ENCODE data around the gene PGAP3. TPM values are rescaled to one million over a fixed set of nuclear protein-coding genes. Genes with fewer than 3 reads are reported as not detected.
A peak's percentile ranks its signal among the peaks of the same experiment; 100 is the strongest.
"Not testable (repeated sequence)": the region's sequence is repeated elsewhere in the genome, so short reads cannot be mapped to it uniquely, and the experiment has no call there.

Gene PGAP3
- total RNA-seq, 1 experiment from 2014 or later, result 5.9 TPM

DNA sequence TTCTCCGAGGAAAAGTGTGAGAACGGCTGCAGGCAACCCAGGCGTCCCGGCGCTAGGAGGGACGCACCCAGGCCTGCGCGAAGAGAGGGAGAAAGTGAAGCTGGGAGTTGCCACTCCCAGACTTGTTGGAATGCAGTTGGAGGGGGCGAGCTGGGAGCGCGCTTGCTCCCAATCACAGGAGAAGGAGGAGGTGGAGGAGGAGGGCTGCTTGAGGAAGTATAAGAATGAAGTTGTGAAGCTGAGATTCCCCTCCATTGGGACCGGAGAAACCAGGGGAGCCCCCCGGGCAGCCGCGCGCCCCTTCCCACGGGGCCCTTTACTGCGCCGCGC is 11.9 kb upstream of the PGAP3 start, which contains the start of gene ERBB2:
ERBB2 (plus strand) TSS at position 247 of the 330 bp plus-strand sequence. CDS start 175 bp downstream, outside the sequence.
- H3K27me3 ChIP-seq (ENCODE audit: low read length), result no peaks in the 10 kb centered on the region
- H3K4me2 ChIP-seq (ENCODE audit: low read length), result peak within 1 kb of the TSS; percentile 84
- TF ChIP-seq EZH2 (IDR thresholded peaks at IDR 0.05; ENCODE audit: low read length, unreplicated experiment), result no peak
- TF ChIP-seq, protein P1, sequence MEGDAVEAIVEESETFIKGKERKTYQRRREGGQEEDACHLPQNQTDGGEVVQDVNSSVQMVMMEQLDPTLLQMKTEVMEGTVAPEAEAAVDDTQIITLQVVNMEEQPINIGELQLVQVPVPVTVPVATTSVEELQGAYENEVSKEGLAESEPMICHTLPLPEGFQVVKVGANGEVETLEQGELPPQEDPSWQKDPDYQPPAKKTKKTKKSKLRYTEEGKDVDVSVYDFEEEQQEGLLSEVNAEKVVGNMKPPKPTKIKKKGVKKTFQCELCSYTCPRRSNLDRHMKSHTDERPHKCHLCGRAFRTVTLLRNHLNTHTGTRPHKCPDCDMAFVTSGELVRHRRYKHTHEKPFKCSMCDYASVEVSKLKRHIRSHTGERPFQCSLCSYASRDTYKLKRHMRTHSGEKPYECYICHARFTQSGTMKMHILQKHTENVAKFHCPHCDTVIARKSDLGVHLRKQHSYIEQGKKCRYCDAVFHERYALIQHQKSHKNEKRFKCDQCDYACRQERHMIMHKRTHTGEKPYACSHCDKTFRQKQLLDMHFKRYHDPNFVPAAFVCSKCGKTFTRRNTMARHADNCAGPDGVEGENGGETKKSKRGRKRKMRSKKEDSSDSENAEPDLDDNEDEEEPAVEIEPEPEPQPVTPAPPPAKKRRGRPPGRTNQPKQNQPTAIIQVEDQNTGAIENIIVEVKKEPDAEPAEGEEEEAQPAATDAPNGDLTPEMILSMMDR (conservative IDR thresholded peaks at IDR 0.05; ENCODE audit: low read depth, low read length), result no peak
- TF ChIP-seq EZH2phosphoT487 (IDR thresholded peaks at IDR 0.05; ENCODE audit: borderline replicate concordance, low read length), result no peak
- DNase-seq (peak; percentile 71), ATAC-seq (peak; percentile 80)
- no TSS peak for BruUV-seq (replicated peaks)
- no peaks in the 10 kb centered on the region for H3K9me3 ChIP-seq (ENCODE audit: low read length)
- no peaks in the 10 kb centered on the region for H3K36me3 ChIP-seq (ENCODE audit: low read depth, low read length)
- H3K9me2 ChIP-seq (replicated peaks; ENCODE audit: low read length), result no peaks in the 10 kb centered on the region
- H3K27ac ChIP-seq (ENCODE audit: low read length), result peak within 1 kb of the TSS; percentile 92
- peaks cover 51% of the 10 kb centered on the region for H3K79me2 ChIP-seq (ENCODE audit: low read length)
- peak within 1 kb of the TSS; percentile 82 for H3K9ac ChIP-seq (ENCODE audit: low read length)
- H3F3A ChIP-seq (ENCODE audit: low read length, unreplicated experiment), result no peaks in the 10 kb centered on the region
- H2AFZ ChIP-seq (ENCODE audit: low read length), result peak within 1 kb of the TSS; percentile 57
- ChIA-PET CTCF (interaction anchor here (0.5 to 1.4 kb wide), 4 partner anchors 19 to 471 kb away, joined by 3 to 5 read pairs (median 4); partner anchors contain the start of gene TCAP), POLR2A (ENCODE audit: unreplicated experiment) (no interaction called here)
- peaks cover 39% of the 10 kb centered on the region for H3K4me1 ChIP-seq (ENCODE audit: insufficient read depth, low read length)
- intact Hi-C loops (cut with micrococcal nuclease), result no loop called here
- H3K4me3 ChIP-seq (ENCODE audit: low read length), result peak within 1 kb of the TSS; percentile 88
- H4K20me1 ChIP-seq (ENCODE audit: low read length), result no peaks in the 10 kb centered on the region

DNA sequence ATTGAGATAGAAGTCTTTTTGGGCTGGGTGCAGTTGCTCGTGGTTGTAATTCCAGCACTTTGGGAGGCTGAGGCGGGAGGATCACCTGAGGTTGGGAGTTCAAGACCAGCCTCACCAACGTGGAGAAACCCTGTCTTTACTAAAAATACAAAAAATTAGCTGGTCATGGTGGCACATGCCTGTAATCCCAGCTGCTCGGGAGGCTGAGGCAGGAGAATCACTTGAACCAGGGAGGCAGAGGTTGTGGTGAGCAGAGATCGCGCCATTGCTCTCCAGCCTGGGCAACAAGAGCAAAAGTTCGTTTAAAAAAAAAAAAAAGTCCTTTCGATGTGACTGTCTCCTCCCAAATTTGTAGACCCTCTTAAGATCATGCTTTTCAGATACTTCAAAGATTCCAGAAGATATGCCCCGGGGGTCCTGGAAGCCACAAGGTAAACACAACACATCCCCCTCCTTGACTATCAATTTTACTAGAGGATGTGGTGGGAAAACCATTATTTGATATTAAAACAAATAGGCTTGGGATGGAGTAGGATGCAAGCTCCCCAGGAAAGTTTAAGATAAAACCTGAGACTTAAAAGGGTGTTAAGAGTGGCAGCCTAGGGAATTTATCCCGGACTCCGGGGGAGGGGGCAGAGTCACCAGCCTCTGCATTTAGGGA is 11.4 kb upstream of the PGAP3 start:
- H3K9me3 ChIP-seq (ENCODE audit: low read length); POLR2A ChIA-PET (ENCODE audit: unreplicated experiment); H3F3A ChIP-seq (ENCODE audit: low read length, unreplicated experiment); H3K27me3 ChIP-seq (ENCODE audit: low read length); intact Hi-C loops (cut with micrococcal nuclease); DNase-seq; H3K9me2 ChIP-seq (replicated peaks; ENCODE audit: low read length); ATAC-seq; H3K36me3 ChIP-seq (ENCODE audit: low read depth, low read length); H4K20me1 ChIP-seq (ENCODE audit: low read length); H3K27ac ChIP-seq (ENCODE audit: low read length): not testable (repeated sequence)
- CTCF ChIA-PET, result interaction anchor here (1.4 kb wide), 1 partner anchor 34 kb away, joined by 3 read pairs; the partner anchor contains the start of gene TCAP
- peak overlapping the region; percentile 88 for H3K4me3 ChIP-seq (ENCODE audit: low read length)
- peaks cover 46% of the 10 kb centered on the region for H3K79me2 ChIP-seq (ENCODE audit: low read length)
- peak overlapping the region; percentile 57 for H2AFZ ChIP-seq (ENCODE audit: low read length)
- H3K4me1 ChIP-seq (ENCODE audit: insufficient read depth, low read length), result peaks cover 34% of the 10 kb centered on the region
- peak overlapping the region; percentile 82 for H3K9ac ChIP-seq (ENCODE audit: low read length)
- peak overlapping the region; percentile 84 for H3K4me2 ChIP-seq (ENCODE audit: low read length)
- TSS peak; percentile 69 for BruUV-seq (replicated peaks)

DNA sequence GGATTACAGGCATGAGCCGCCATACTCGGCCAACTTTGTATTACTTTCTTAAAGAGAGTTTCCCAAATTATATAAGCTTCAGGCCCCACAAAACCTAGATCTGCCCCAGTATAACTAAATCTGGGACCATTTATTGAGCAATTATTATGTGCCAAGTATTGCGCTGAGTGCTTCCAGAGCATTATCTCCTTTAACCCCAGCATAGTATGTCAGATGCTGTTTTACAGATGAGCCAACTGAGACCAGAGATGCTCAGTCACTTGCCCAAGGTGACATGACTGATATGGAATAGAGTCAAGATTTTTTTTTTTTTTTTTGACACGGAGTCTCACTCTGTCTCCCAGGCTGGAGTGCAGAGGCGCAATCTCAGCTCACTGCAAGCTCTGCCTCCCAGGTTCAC is 10.1 kb upstream of the PGAP3 start:
- Histone ChIP-seq H3K4me3 (ENCODE audit: low read length) (no peak overlapping the region), H3K9me2 (replicated peaks; ENCODE audit: low read length) (no peaks in the 10 kb centered on the region), H3K27me3 (ENCODE audit: low read length) (no peaks in the 10 kb centered on the region), H3K9me3 (ENCODE audit: low read length) (no peaks in the 10 kb centered on the region), H3F3A (ENCODE audit: low read length, unreplicated experiment) (no peaks in the 10 kb centered on the region), H3K9ac (ENCODE audit: low read length) (no peak overlapping the region), H3K4me1 (ENCODE audit: insufficient read depth, low read length) (peaks cover 23% of the 10 kb centered on the region), H3K79me2 (ENCODE audit: low read length) (peaks cover 37% of the 10 kb centered on the region), H2AFZ (ENCODE audit: low read length) (no peak overlapping the region), H4K20me1 (ENCODE audit: low read length) (no peaks in the 10 kb centered on the region), H3K27ac (ENCODE audit: low read length) (no peak overlapping the region), H3K36me3 (ENCODE audit: low read depth, low read length) (no peaks in the 10 kb centered on the region), H3K4me2 (ENCODE audit: low read length) (no peak overlapping the region)
- TF ChIP-seq EZH2phosphoT487 (IDR thresholded peaks at IDR 0.05; ENCODE audit: borderline replicate concordance, low read length), result no peak
- no peak for TF ChIP-seq EZH2 (IDR thresholded peaks at IDR 0.05; ENCODE audit: low read length, unreplicated experiment)
- TF ChIP-seq, protein P1 (conservative IDR thresholded peaks at IDR 0.05; ENCODE audit: low read depth, low read length), result no peak
- ATAC-seq, result no peak
- ChIA-PET POLR2A (ENCODE audit: unreplicated experiment) (no interaction called here), CTCF (no interaction called here)
- no TSS peak for BruUV-seq (replicated peaks)
- intact Hi-C loops (cut with micrococcal nuclease), result no loop called here
- DNase-seq, result no peak

All from PC-3 (cell line).